ENCODE data around the gene SDCCAG8. TPM values are rescaled to one million over a fixed set of nuclear protein-coding genes. Genes with fewer than 3 reads are reported as not detected.

SDCCAG8 gene
- total and polyA plus RNA-seq, 4 donors, result 8.5 to 25.8 (median 17.5) TPM

- no peak for DNase-seq (ENCODE audit: low spot score)
- 56% methylated on average over 5 of the region's 5 CpGs for WGBS
These were observed 155.6 kb downstream of the SDCCAG8 start for GRCh38 chr1:243411472-243411871.

GRCh38 chr1:243413431-243414151, 157.8 kb downstream of the SDCCAG8 start:
- no peaks in the 10 kb centered on the region for H3K27me3 ChIP-seq (ENCODE audit: control insufficient read depth in 4 of 4, insufficient read depth in 4 of 4, low read length in 3 of 4)
- no peak overlapping the region for H3K27ac ChIP-seq (ENCODE audit: low read depth in 1 of 2, low read length in 2 of 2)
- no peaks in the 10 kb centered on the region for H3K36me3 ChIP-seq (ENCODE audit: control insufficient read depth in 4 of 4, insufficient read depth in 3 of 4, low read depth in 1 of 4, low read length in 3 of 4)
- TF ChIP-seq REST (IDR thresholded peaks at IDR 0.05), result no peak
- TF ChIP-seq EGR1 (IDR thresholded peaks at IDR 0.05; ENCODE audit: low read depth in 2 of 2), result no peak
- no peak for TF ChIP-seq HNF4G (IDR thresholded peaks at IDR 0.05)
- TF ChIP-seq ATF3 (IDR thresholded peaks at IDR 0.05), result no peak
- no peak for TF ChIP-seq NR2F2 (IDR thresholded peaks at IDR 0.05)
- TF ChIP-seq YY1 (IDR thresholded peaks at IDR 0.05), result no peak
- peaks cover 0 to 28% (median 6%) of the 10 kb centered on the region in 4 donors for H3K4me1 ChIP-seq (ENCODE audit: control insufficient read depth in 4 of 4, insufficient read depth in 4 of 4, low read length in 3 of 4)
- H3K9me3 ChIP-seq (ENCODE audit: control insufficient read depth in 4 of 4, low read length in 3 of 4), result no peaks in the 10 kb centered on the region
- no peak for DNase-seq (ENCODE audit: low spot score)
- no peak overlapping the region for H3K4me3 ChIP-seq (ENCODE audit: low read depth in 1 of 3, low read length in 3 of 3)
- no peak overlapping the region for H3K9ac ChIP-seq (ENCODE audit: low read depth in 1 of 2, low read length in 2 of 2)
- 86% methylated on average over 8 of the region's 8 CpGs for WGBS

More at GRCh38 chr1:243411472-243411871, 155.6 kb downstream of the SDCCAG8 start:
- H3K9ac ChIP-seq (ENCODE audit: low read depth in 1 of 2, low read length in 2 of 2), result no peak overlapping the region
- H3K36me3 ChIP-seq (ENCODE audit: control insufficient read depth in 4 of 4, insufficient read depth in 3 of 4, low read depth in 1 of 4, low read length in 3 of 4), result peaks cover 0 to 2% (median 0%) of the 10 kb centered on the region in 4 donors
- peaks cover 0 to 20% (median 9%) of the 10 kb centered on the region in 4 donors for H3K4me1 ChIP-seq (ENCODE audit: control insufficient read depth in 4 of 4, insufficient read depth in 4 of 4, low read length in 3 of 4)
- peak overlapping the region; percentile 33 to 61 for H3K27ac ChIP-seq (ENCODE audit: low read depth in 1 of 2, low read length in 2 of 2)
- no peaks in the 10 kb centered on the region for H3K27me3 ChIP-seq (ENCODE audit: control insufficient read depth in 4 of 4, insufficient read depth in 4 of 4, low read length in 3 of 4)
- TF ChIP-seq YY1 (IDR thresholded peaks at IDR 0.05) (no peak), HNF4G (IDR thresholded peaks at IDR 0.05) (no peak), HNF4A (conservative IDR thresholded peaks at IDR 0.05) (peak; percentile 32 to 59), FOXA2 (IDR thresholded peaks at IDR 0.05) (peak; percentile 64), ATF3 (IDR thresholded peaks at IDR 0.05) (no peak), TAF1 (conservative IDR thresholded peaks at IDR 0.05) (no peak), JUND (IDR thresholded peaks at IDR 0.05) (peak in 1 of 2 donors; percentile 57), RAD21 (IDR thresholded peaks at IDR 0.05) (no peak), GABPA (IDR thresholded peaks at IDR 0.05 in 1 of 2, conservative IDR thresholded peaks at IDR 0.05 in 1 of 2) (no peak), FOXA1 (IDR thresholded peaks at IDR 0.05) (peak; percentile 47), MAX (IDR thresholded peaks at IDR 0.05) (no peak), EGR1 (IDR thresholded peaks at IDR 0.05; ENCODE audit: low read depth in 2 of 2) (no peak), RXRA (IDR thresholded peaks at IDR 0.05) (peak in 1 of 2 donors; percentile 52), CTCF (IDR thresholded peaks at IDR 0.05; ENCODE audit: low read depth, low read length, missing input control) (no peak)
- no peak overlapping the region for H3K4me3 ChIP-seq (ENCODE audit: low read depth in 1 of 3, low read length in 3 of 3)
- no peaks in the 10 kb centered on the region for H3K9me3 ChIP-seq (ENCODE audit: control insufficient read depth in 4 of 4, low read length in 3 of 4)
